IPS-18a (cell line): ENCODE data around the gene ST3GAL4.

Source experiments
- H3K27ac ChIP-seq: one replicate; pipeline ENCODE4 v1.5.1; 2013; ENCODE audit warnings: low read length
- H3K27me3 ChIP-seq: one replicate; pipeline ENCODE4 v1.6.1; 2013; ENCODE audit warnings: mild to moderate bottlenecking, low read length; ENCODE audit not compliant: control insufficient read depth, insufficient read depth
- H3K36me3 ChIP-seq: one replicate; pipeline ENCODE4 v1.6.1; 2013; ENCODE audit warnings: low read depth, low read length; ENCODE audit not compliant: control insufficient read depth
- H3K4me1 ChIP-seq: one replicate; pipeline ENCODE4 v1.6.1; 2013; ENCODE audit warnings: low read depth, low read length; ENCODE audit not compliant: control insufficient read depth
- H3K4me3 ChIP-seq: one replicate; pipeline ENCODE4 v1.5.1; 2013; ENCODE audit warnings: low read length
- H3K9ac ChIP-seq: one replicate; pipeline ENCODE4 v1.6.1; 2013; ENCODE audit warnings: mild to moderate bottlenecking, low read length, moderate library complexity
- H3K9me3 ChIP-seq: one replicate; pipeline ENCODE4 v1.6.1; 2013; ENCODE audit warnings: low read depth, low read length; ENCODE audit not compliant: control insufficient read depth

ST3GAL4 gene

GRCh38 chr11:126457817-126458216, 102.3 kb downstream of the ST3GAL4 start:
- Histone ChIP-seq H3K27me3 (no peaks in the 10 kb centered on the region), H3K27ac (no peak overlapping the region), H3K36me3 (no peaks in the 10 kb centered on the region), H3K4me1 (no peaks in the 10 kb centered on the region), H3K4me3 (no peak overlapping the region), H3K9me3 (no peaks in the 10 kb centered on the region), H3K9ac (no peak overlapping the region)

- no peaks in the 10 kb centered on the region for H3K4me1 ChIP-seq
- no peak overlapping the region for H3K4me3 ChIP-seq
- H3K27ac ChIP-seq = no peak overlapping the region
- no peaks in the 10 kb centered on the region for H3K36me3 ChIP-seq
- H3K9ac ChIP-seq = no peak overlapping the region
- H3K9me3 ChIP-seq = no peaks in the 10 kb centered on the region
- H3K27me3 ChIP-seq = no peaks in the 10 kb centered on the region
Observed at GRCh38 chr11:126459691-126460281, 104.3 kb downstream of the ST3GAL4 start.

- H3K27me3 ChIP-seq = no peaks in the 10 kb centered on the region
- H3K4me1 ChIP-seq = peaks cover under 1% of the 10 kb centered on the region
- H3K4me3 ChIP-seq = no peak overlapping the region
- H3K9ac ChIP-seq = no peak overlapping the region
- H3K9me3 ChIP-seq = no peaks in the 10 kb centered on the region
- no peak overlapping the region for H3K27ac ChIP-seq
- no peaks in the 10 kb centered on the region for H3K36me3 ChIP-seq
Observed at GRCh38 chr11:126460417-126461095, 105.1 kb downstream of the ST3GAL4 start.

GRCh38 chr11:126461096-126461440, 105.6 kb downstream of the ST3GAL4 start:
- Histone ChIP-seq H3K9ac (no peak overlapping the region), H3K4me1 (peaks cover 5% of the 10 kb centered on the region), H3K27ac (no peak overlapping the region), H3K9me3 (no peaks in the 10 kb centered on the region), H3K27me3 (no peaks in the 10 kb centered on the region), H3K4me3 (no peak overlapping the region), H3K36me3 (no peaks in the 10 kb centered on the region)

GRCh38 chr11:126461996-126462395, 106.5 kb downstream of the ST3GAL4 start:
- H3K9me3 ChIP-seq = no peaks in the 10 kb centered on the region
- H3K4me3 ChIP-seq = no peak overlapping the region
- no peaks in the 10 kb centered on the region for H3K27me3 ChIP-seq
- no peak overlapping the region for H3K27ac ChIP-seq
- H3K36me3 ChIP-seq = no peaks in the 10 kb centered on the region
- H3K4me1 ChIP-seq = peaks cover 9% of the 10 kb centered on the region
- no peak overlapping the region for H3K9ac ChIP-seq

- Histone ChIP-seq H3K4me3 (no peak overlapping the region), H3K36me3 (no peaks in the 10 kb centered on the region), H3K9ac (no peak overlapping the region), H3K9me3 (no peaks in the 10 kb centered on the region), H3K4me1 (peaks cover 9% of the 10 kb centered on the region), H3K27me3 (no peaks in the 10 kb centered on the region), H3K27ac (no peak overlapping the region)
Observed at GRCh38 chr11:126462422-126462821, 106.9 kb downstream of the ST3GAL4 start.
